Islet precursor cell (in vitro differentiated cells): ENCODE results near the gene AKR7A2.
"Not testable (repeated sequence)": the region's sequence is repeated elsewhere in the genome, so short reads cannot be mapped to it uniquely, and the experiment has no call there.

Source experiments
- DNase-seq: peaks from one replicate; pipeline ENCODE4 v3.0.0-alpha.2; 2018

AKR7A2 gene

DNA sequence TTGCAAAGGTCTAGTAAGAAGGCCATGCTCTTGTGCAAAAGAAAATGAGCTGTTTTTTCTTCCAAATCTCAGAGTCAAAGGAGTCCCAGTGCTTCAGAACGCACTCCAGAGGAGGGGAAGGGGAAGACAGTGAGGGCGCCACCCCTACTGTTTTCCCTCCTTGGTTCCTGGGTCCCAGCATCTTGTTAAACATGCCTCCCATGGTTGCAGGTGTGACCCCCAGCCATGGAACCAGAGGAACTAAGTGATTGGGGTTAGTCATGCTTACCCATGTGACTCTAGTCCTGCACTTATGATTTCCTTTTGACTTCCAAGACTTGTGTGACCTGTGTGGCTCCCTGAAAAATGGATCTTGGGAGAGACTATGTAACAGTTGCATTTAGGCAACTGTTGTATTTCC is 17.3 kb downstream of the AKR7A2 start:
- DNase-seq, result no peak

DNA sequence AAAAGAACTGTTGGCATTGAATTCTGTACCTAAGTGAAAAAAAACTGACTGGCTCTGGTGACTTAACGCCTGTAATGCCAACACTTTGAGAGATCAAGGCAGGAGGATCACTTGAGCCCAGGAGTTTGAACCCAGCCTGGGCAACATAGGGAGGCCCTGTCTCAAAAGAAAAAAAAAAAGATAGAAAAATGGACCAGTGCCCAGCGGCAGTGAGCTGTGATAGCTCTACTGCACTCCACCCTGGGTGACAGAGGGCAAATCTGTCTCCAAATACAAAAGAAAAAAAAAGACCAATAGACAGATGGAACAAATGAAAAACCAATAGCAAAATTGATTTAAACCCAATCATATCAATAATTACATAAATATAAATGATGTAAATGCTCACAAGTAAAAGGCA is 22.7 kb downstream of the AKR7A2 start:
- DNase-seq, result no peak

DNA sequence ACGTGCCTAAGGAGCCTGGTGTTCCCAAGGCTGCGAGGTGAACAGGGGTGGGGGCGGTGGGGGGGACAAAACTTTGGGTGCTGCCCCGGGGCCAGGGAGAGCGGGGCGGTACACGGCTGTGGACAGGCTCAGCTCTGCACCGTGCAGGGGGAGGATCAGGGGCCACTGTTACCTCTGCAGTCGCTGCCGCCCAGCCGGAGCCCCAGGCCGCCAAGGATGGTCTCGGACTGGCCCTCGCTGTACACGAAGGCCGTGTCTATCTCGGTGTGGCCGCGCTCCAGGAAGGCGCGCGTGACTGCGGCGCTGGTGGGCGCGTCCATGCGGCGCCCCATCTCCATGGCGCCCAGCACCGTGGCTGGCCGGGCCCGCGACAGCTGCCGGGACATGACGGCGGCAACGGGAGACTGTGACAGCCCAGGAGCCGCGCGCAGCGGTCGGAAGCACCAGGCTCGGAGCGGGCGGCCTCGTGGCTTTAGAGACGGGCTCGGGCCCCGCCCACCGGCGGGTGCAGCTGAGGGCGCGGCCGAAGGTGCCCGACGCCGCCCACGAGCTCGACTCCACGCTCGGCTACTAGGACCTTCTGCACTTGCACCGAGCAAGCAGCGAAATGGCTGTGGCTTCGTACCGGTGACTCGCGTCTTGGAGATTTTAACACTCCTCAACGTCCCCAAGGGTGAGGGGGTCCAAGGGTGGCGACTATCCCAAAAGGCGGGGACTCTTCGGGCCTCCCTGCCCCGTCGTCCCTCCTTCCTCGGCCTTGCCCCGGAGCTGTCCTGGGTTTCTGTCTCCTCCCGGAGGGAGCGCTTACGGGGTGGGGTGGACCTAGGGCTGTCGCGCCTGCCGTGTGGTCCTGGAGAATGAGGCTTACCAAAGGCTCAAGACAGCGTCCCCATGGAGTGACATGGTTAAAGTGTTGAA is 23.4 kb downstream of the AKR7A2 start, which contains the start of gene AKR7A3:
Gene AKR7A3, minus strand, starts transcription at position 447 of the 918 bp plus-strand sequence. Its CDS starts 61 bp downstream, at position 386.
- DNase-seq, result peak; percentile 74

DNA sequence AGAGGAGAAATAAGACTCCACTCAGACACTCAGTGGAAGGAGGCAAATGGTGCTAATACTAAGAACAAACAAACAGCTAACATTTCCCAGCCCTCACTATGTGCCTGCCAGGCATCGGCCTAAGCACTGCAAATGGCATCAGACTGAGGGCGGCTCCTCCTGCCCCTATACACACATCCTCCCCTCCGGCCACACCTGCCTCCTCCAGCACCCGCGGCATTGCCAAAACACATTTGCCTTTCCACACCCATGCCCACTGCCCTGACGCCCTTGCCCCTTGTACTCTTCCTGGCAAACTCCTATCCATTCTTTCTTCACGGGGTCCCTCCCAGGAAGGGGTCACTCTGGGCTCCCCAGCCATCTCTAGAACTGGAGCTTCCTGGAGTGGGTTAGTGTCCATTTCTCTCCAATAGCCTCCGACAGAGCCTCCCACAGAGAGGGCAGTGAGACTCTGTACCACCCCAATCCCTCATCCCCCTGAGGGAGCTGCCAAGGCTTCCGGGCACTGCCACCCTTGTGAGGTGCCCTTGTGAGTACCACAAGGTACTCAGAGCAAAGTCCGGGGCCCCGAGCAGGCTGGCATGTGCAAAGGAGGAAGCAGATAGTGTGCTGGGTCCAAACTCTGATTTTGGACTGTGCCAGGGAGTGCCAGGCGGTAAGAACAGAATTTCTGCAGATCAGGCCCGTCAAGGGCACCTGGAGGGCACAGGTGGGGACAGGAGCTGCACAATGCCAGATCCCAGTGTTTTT is 24.3 kb downstream of the AKR7A2 start:
- no peak for DNase-seq

DNA sequence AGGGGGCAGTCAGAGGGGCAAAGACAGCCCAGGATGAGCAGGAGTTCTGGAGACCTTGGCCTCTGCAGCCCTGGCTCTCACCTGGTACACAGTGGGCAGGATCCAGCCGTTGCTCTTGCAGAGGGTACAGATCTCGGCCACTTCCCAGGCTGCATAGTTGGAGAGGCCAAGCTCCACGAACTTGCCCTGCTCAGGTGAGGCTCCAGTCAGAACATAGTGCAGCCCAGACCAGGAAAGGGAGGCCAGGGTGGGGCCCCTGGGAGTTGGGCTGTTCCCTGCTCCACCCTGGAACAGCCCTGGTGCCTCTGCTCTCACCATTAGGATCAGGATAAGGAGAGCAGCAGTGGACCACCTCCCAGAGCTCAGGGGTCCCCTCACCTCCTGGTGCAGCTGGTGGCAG is 26.1 kb downstream of the AKR7A2 start:
- not testable (repeated sequence) for DNase-seq

DNA sequence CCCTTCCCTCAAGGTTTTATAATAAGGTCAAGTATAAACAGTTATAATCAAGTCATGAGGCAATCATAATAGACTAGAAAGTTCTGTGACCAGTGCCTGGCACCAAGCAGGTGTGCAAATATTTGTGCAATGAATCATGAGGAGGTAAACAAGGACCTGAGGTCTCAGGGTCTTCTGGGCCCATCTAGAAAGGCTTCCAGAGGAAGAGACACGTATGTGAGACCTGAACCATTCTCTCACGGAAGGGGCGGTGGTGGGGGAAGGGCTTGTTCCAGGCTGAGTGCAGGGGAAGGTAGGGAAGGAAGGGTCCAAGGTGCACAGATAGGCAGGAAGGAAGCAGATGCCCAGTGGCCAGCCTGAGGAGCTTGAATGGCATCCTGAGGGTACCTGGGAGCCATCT is 26.6 kb downstream of the AKR7A2 start:
- not testable (repeated sequence) for DNase-seq

DNA sequence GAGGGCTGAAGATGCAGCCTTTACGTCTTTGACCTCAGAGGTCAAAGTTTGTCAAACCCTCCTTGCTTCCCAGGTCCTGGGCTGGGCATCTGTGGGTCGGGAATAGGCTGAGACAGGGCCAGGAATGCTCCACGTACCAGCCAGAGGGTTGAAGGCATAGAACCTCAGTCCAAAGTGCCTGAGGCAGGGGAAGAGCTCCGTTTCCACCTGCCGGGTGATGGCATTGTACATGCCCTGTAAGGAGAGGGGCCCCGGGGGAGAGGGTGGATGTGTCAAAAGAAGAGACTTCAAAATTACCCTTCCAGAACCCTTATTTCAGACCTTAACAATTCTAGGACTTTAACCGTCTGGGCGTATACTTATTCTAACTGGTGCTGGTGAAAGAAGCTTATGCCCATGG is 27.1 kb downstream of the AKR7A2 start:
- no peak for DNase-seq

DNA sequence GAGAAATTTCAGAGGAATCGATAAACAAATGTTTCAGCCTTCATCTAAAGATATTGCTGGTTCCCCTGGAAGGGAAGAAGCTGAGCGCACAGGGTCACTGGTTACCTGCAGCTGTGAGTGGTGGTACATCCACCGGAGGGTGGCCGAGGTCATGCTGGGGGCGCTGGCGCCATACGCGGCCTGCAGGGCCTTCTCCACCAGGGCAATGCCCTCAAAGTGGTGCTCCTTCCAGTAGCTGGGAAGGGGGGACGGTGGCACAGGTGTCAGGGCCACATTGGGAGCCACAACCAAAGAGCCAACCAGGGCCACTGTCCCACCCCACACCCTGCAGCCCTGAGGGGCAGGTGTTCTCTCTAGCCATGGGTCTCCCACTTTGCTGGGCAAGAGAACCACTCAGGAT is 28.1 kb downstream of the AKR7A2 start:
- DNase-seq, result no peak

DNA sequence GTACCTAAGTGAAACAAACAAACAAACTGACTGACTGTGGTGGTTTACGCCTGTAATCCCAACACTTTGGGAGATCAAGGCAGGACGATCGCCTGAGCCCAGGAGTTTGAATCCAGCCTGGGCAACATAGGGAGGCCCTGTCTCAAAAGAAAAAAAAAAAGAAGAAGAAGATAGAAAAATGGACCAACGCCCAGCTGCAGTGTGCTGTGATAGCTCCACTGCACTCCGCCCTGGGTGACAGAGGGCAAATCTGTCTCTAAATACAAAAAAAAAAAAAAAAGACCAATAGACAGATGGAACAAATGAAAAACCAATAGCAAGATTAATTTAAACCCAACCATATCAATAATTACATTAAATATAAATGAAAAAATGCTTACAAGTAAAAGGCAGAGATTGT is 37.3 kb downstream of the AKR7A2 start:
- no peak for DNase-seq

DNA sequence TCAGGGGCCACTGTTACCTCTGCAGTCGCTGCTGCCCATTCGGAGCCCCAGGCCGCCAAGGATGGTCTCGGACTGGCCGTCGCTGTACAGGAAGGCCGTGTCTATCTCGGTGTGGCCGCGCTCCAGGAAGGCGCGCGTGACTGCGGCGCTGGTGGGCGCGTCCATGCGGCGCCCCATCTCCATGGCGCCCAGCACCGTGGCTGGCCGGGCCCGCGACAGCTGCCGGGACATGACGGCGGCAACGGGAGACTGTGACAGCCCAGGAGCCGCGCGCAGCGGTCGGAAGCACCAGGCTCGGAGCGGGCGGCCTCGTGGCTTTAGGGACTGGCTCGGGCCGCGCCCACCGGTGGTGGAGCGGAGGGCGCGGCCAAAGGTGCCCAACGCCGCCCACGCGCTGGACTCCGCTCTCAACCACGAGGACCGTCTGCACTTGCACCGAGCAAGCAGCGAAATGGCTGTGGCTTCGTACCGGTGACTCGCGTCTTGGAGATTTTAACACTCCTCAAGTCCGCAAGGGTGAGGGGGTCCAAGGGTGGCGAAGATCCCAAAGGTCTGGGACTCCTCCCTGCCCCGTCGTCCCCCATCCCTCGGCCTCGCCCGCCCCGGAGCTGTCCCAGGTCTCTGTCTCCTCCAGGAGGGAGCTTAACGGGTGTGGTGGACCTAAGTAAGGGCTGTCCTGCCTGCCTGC is 38.0 kb downstream of the AKR7A2 start:
- not testable (repeated sequence) for DNase-seq

DNA sequence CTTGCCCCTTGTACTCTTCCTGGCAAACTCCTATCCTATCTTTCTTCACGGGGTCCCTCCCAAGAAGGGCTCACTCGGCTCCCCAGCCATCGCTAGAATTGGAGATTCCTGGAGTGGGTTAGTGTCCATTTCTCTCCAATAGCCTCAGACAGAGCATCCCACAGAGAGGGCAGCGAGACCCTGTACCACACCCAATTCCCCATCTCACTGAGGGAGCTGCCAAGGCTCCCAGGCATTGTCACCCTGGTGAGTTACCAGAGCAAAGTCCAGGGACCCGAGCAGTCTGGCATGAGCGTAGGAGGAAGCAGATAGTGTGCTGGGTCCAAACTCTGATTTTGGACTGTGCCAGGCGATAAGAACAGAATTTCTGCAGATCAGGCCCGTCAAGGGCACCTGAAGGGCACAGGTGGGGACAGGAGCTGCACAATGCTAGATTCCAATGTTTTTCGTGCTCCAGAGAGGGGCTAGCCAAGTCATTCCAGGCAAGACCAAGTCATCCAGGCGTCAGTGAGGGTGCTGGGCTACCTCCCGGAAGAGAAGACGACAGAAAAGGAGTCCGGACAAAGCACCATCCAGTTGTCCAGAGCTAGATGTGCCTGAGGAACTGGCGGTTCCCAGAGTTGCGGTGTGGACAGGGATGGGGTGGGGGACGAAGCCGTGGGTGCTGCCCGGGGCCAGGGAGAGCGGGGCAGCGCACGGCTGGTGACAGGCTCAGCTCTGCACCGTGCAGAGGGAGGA is 38.7 kb downstream of the AKR7A2 start:
- no peak for DNase-seq

DNA sequence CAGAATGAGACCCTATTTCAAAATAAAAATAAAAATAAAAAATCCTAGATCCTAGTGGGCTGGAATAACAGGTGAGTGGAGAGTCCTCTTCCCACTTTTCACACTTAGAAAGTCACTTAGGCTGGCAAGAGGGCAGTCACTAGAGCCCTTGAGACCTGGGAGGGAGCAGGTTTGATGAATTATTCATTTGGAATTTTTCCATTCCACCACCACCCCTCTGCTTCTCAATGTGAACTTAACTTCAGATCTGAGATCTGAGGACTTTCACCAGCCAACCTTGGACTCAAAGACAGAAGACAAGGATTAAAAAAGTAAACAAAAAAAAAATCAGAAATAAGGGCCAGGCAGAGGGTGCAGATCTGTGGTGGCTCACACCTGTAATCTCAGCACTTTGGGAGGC is 39.9 kb downstream of the AKR7A2 start:
- DNase-seq, result no peak

DNA sequence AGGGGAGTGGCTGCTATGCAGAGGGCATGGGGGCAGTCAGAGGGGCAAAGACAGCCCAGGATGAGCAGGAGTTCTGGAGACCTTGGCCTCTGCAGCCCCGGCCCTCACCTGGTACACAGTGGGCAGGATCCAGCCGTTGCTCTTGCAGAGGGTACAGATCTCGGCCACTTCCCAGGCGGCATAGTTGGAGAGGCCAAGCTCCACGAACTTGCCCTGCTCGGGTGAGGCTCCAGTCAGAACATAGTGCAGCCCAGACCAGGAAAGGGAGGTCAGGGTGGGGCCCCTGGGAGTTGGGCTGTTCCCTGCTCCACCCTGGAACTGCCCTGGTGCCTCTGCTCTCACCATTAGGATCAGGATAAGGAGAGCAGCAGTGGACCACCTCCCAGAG is 41.6 kb downstream of the AKR7A2 start:
- DNase-seq, result not testable (repeated sequence)

DNA sequence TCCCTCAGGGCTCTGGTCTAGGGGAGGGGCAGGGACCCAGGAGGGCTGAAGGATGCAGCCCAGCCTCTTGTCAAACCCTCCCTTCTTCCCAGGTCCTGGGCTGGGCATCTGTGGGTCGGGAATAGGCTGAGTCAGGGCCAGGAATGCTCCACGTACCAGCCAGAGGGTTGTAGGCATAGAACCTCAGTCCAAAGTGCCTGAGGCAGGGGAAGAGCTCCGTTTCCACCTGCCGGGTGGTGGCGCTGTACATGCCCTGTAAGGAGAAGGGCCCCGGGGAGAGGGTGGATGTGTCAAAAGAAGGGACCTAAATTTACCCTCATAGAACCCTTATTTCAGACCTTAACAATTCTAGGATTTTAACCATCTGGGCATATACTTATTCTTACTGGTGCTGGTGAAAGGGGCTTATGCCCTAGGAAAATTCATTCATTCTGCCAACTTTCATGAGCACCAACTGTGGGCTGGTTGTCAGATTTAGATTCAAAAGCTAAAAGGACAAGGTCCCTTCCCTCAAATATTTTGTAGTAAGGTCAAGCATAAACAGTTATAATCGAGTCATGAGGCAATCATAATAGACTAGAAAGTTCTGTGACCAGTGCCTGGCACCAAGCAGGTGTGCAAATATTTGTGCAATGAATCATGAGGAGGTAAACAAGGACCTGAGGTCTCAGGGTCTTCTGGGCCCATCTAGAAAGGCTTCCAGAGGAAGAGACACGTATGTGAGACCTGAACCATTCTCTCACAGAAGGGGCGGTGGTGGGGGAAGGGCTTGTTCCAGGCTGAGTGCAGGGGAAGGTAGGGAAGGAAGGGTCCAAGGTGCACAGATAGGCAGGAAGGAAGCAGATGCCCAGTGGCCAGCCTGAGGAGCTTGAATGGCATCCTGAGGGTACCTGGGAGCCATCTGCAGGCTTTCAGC is 42.3 kb downstream of the AKR7A2 start:
- peak; percentile 70 for DNase-seq

DNA sequence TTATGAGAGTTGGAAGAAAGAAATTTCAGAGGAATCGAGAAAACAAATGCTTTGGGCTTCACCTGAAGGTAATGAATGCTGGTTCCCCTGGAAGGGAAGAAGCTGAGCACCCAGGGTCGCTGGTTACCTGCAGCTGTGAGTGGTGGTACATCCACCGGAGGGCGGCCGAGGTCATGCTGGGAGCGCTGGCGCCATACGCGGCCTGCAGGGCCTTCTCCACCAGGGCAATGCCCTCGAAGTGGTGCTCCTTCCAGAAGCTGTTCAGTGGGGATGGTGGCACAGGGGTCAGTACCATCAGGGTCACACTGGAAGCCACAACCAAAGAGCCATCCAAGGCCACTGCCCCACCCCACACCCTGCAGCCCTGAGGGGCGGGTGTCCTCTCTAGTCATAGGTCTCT is 43.5 kb downstream of the AKR7A2 start:
- no peak for DNase-seq

DNA sequence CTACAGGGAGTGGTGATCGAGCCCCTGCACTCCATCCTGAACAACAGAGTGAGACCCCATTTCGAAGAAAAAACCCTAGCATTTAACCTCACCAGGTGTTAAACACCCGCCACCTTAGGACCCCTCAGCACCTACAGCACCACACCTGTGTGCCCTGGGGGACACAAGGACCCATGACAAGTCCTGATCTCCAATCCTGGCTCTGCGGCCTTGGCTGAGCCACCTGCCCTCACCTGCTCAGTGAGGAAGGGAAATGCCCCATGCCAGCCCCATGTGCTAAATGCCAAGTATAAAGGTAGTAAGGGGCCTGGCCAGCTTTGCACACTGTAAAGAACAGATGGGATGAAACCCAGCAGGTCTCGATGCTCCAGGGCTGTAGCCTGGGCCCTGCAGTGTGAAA is 49.2 kb downstream of the AKR7A2 start:
- DNase-seq, result no peak

DNA sequence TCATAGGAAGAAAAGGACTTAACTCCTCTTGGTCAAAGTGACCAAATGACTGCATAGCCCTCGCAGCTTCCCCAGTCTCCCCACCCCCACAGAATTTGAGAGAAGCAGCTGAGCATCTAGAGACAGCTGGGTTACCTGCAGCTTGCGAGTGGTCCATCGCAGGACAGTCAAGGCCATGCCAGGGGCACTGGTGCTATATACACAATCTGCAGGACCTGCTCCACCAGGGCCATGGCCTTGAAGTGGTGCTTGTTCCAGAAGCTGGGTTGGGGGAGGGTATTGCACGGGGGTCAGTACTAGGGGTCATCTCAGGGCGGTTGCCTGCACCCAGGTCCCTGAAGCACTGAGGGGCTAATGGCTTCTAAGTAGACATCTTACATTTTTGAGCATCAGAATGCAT is 49.9 kb downstream of the AKR7A2 start:
- DNase-seq, result no peak

DNA sequence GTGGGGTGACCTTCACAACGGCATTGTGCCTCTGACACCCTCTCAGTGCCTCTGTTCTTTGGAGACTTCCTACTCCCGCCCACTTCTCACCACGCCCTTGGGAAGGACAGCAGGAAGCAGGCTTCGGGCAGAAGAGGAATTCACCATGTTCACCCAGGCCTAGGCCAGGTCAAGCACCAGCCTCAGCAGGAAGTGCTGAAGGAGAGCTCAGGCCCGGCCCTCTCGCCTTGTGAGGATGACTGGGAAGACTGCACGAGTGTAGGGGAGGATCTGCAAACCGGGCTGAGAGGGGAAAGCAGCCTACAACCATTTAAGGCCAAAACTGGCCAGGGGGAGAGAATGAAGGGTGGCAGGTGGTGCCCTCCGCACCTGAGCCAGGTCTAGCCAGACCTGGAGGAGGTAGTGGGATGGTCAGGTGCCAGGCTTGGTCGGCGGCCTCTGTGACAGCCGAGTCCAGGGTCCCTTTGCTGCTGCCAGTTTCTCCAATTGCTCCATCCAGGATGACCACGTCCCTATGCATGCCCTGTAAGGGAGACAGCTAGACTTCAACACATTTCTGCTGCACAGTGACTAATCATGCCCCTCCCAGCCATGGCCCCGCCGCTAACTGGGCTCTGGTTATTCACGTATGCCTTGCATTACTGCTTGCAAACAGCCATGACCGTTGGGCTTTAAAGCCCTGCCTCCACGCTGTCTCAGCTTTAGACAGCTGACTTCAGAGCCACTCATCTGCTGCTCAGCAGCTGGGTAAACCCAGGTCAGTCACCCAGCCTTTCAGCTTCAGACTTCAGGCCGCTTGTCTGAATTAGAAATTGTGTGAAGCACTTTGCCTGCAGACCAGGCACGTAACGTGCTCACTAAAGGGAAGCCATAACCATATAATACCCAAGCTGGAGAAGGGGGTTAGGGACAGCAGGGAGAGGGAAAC is 51.5 kb downstream of the AKR7A2 start:
- peak; percentile 68 for DNase-seq

DNA sequence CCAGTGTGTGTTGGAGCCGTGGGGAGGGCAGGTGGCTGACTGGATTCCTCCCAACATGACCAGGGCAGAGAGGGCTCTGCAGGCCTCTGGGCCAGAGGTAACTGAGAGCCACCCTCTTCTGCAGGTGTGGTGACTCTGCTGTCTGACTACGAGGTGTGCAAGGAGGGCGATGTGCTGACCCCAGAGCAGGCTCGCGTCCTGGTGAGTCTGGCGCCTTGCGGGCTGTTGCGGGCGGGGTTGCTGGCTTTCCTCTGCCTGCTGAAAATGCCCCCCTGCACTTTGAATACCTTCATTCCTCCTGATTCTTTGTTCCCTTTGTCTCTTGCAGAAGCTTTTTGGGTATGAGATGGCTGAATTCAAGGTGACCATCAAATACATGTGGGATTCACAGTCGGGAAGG is 53.6 kb downstream of the AKR7A2 start:
- DNase-seq, result no peak

DNA sequence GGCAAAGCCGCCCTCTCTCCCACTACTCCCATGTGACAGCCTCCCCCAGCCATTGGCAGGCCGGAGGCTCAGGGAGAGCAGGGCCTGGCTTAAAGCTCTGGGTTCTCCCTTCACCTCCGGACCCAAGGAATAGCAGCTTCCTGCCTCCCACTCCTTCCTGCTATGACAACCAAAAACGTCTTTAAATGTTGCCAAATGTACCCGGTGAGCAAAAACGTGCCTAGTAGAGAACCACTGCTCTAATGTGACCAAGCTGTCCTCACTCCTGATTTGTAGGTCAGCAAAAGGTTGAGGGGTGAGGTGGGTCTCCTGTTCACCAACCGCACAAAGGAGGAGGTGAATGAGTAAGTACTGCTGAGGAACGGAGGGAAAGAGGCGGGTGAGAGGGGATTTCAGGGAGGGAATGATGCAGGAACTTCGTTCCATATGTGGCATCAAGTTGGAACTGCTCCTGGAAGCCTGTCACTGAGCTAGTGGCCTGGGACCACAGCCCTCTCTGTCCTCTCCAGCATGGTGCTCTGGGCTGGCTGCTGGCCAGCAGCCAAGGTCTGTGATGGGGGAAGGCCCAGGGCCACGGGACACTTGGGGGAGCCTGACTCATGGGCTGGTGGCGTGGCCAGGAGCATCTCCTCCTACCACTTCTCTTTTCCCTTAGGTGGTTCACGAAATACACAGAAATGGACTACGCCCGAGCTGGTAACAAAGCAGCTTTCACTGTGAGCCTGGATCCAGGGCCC is 54.6 kb downstream of the AKR7A2 start:
- DNase-seq, result no peak
